Pancreas (tissue), 10 donors: ENCODE data around the gene TC2N. TPM values are rescaled to one million over a fixed set of nuclear protein-coding genes. Genes with fewer than 3 reads are reported as not detected.
A peak's percentile ranks its signal among the peaks of the same experiment; 100 is the strongest.

Experiments
- ATAC-seq, 4 donors: fragments of 200-7000 bp; cut with Tn5 transposase; one replicate each; pipeline versions ENCODE4 v1.8.0 to v1.9.1; 2020; ENCODE audit warnings: mild to moderate bottlenecking in 4 of 4, moderate library complexity in 4 of 4
- DNase-seq, 6 donors: peaks; one replicate each; pipeline ENCODE4 v3.0.0-alpha.2; 2020
- FAIRE-seq: peaks from 2 replicates; lab custom pipeline; 2012; peaks lifted over from hg19 to GRCh38; lab: Jason Lieb, UNC
- H3K27ac ChIP-seq, 4 donors: fragments of 200-600 bp; sonication (generic); 1 replicate in 3 of 4; 2 replicates in 1 of 4; pipeline versions ENCODE4 v1.5.0 to v1.8.0; 2020
- H3K27me3 ChIP-seq, 4 donors: fragments of 200-600 bp; one replicate each; pipeline ENCODE4 v1.8.0; 2021
- H3K36me3 ChIP-seq, 3 donors: fragments of 200-600 bp; sonication (generic) in 1 of 3; one replicate each; pipeline versions ENCODE4 v1.5.0 to v1.8.0; 2020 to 2021
- H3K4me1 ChIP-seq, 3 donors: fragments of 200-600 bp; one replicate each; pipeline ENCODE4 v1.8.0; 2021
- H3K4me3 ChIP-seq, 4 donors: fragments of 200-600 bp; sonication (generic) in 2 of 4; one replicate each; pipeline versions ENCODE4 v1.5.0 to v1.8.0; 2020 to 2021
- H3K9me3 ChIP-seq, 4 donors: fragments of 200-600 bp; one replicate each; pipeline ENCODE4 v1.8.0; 2021
- CTCF ChIP-seq, 4 donors: fragments of 200-600 bp; sonication (generic) in 3 of 4; IDR thresholded peaks; one replicate each; pipeline versions ENCODE4 v1.5.0 to v1.8.0; 2021; ENCODE audit warnings: antibody characterized with exemption in 4 of 4
- WGBS, 2 donors: extraction: QIAGEN DNeasy Blood & Tissue Kit; methylation state at CpG; one replicate each; pipeline ENCODE4 v1.1.7; 2013; 5-methylcytosine and 5-hydroxymethylcytosine counted together
- intact Hi-C, 3 donors: fragments of 100-400 bp; cut with DNase I; formaldehyde crosslinking; loops; one replicate each; pipeline versions ENCODE4 v1.11.1 to v1.14.2; 2022
- polyA plus RNA-seq, 2 donors: library from polyadenylated mRNA; stranded (reverse); fragments of 200-250 nt; gene quantifications; one replicate each; pipeline ENCODE4 v1.2.3, GENCODE V29; 2013
- total RNA-seq, 6 donors: library from RNA; stranded (reverse); fragmentation: NEBNext Ultra II Directional in 4 of 6; extraction: Animal tissue kit (Norgen Biotek cat#: 25700) in 4 of 6; gene quantifications; one replicate each; pipeline versions ENCODE4 v1.2.1 to v1.2.4, GENCODE V29; 2021 to 2023
- donor health status: healthy with polysubstance abuse.
- donor health status: DM: no; HTN: no; CAD: no; lungs with moderate emphysema.
- donor health status: DM: no; HTN: no; CAD: no.
- donor health status: control.
- donor health status: control.
- donor health status: Bipolar disorder and iron deficiency.
- donor health status: DM: yes; HTN: yes; CAD: no.
- donor health status: DM: no; HTN: no; CAD: no.
- donor health status: DM: no; HTN: no; CAD: no.
- donor health status: DM: yes; HTN: yes; CAD: no.

The TC2N gene
- total and polyA plus RNA-seq, 8 donors: 23.9 to 215 (median 112) TPM

DNA sequence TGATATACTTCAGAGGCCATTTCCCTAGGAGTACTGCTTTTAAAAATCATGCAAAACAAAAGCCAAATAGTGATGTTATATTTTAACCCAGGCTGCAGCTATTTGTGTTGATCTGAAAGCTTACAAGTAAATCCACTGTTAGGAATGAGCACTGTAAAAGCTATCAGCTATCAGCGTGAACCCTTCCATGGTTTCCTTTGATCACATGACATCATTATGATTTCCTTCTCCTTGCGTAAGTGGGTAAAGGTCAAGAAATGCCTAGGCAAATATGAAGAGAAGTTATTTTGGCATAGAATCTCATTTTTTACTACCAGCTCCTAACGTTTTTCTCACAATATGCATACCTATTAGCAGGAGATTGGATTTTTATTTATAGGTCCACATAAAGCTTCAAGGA is 86.9 kb downstream of the TC2N start:
- TF ChIP-seq CTCF (IDR thresholded peaks at IDR 0.05): no peak
- H3K27ac ChIP-seq: no peak overlapping the region
- intact Hi-C loops: no loop called here
- H3K36me3 ChIP-seq: peaks cover 0 to 51% (median 4%) of the 10 kb centered on the region in 3 donors
- 6 to 12% methylated on average over 3 of the region's 3 CpGs for WGBS, 2 donors
- peaks cover 10 to 13% (median 12%) of the 10 kb centered on the region in 3 donors for H3K4me1 ChIP-seq
- H3K27me3 ChIP-seq: no peaks in the 10 kb centered on the region
- DNase-seq: no peak
- H3K4me3 ChIP-seq: no peak overlapping the region
- no peaks in the 10 kb centered on the region for H3K9me3 ChIP-seq
- peak; percentile 77 to 90 (median 81) for ATAC-seq
- no peak for FAIRE-seq

DNA sequence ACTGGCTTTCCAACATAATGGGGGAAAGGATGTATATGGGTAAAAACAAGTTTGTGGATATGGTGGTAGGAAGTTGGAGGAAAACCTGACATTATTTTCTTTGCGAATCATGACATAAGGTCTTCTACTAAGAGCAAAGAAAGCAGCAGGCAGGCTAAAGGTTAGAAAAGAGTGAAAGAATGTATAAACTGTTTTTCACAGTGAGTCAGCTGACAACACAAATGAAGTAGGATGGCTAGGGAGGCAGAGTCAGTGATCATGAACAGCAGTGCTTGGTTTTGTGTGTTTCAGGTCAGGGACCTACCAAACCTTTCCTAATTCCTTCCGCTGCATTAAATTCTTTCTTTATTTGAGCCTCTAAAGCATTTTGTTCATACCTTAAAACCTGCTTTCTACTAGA is 89.1 kb downstream of the TC2N start:
- WGBS, 2 donors: 97 to 98% methylated on average over 2 of the region's 2 CpGs
- DNase-seq (no peak), FAIRE-seq (no peak), ATAC-seq (no peak)
- intact Hi-C loops: no loop called here
- no peak for TF ChIP-seq CTCF (IDR thresholded peaks at IDR 0.05)
- H3K27me3 ChIP-seq: no peaks in the 10 kb centered on the region
- H3K4me3 ChIP-seq: no peak overlapping the region
- peaks cover 0 to 31% (median 4%) of the 10 kb centered on the region in 3 donors for H3K36me3 ChIP-seq
- peaks cover 10 to 12% (median 10%) of the 10 kb centered on the region in 3 donors for H3K4me1 ChIP-seq
- no peak overlapping the region for H3K27ac ChIP-seq
- H3K9me3 ChIP-seq: no peaks in the 10 kb centered on the region

- intact Hi-C loops: no loop called here
- no peak overlapping the region for H3K27ac ChIP-seq
- H3K27me3 ChIP-seq: no peaks in the 10 kb centered on the region
- no peak overlapping the region for H3K4me3 ChIP-seq
- 83 to 85% methylated on average over 5 of the region's 5 CpGs for WGBS, 2 donors
- no peak for FAIRE-seq
- H3K9me3 ChIP-seq: no peaks in the 10 kb centered on the region
- no peak for ATAC-seq
- no peak for DNase-seq
- no peaks in the 10 kb centered on the region for H3K4me1 ChIP-seq
- no peak for TF ChIP-seq CTCF (IDR thresholded peaks at IDR 0.05)
- peaks cover 0 to 17% (median 4%) of the 10 kb centered on the region in 3 donors for H3K36me3 ChIP-seq
These were observed 92.9 kb downstream of the TC2N start for GRCh38 chr14:91774140-91775096.

GRCh38 chr14:91770185-91770584 is 97.2 kb downstream of the TC2N start:
- ATAC-seq: peak; percentile 14 to 57 (median 54)
- no peak for FAIRE-seq
- H3K4me1 ChIP-seq: no peaks in the 10 kb centered on the region
- DNase-seq: no peak
- no peaks in the 10 kb centered on the region for H3K9me3 ChIP-seq
- intact Hi-C loops: no loop called here
- no peak for TF ChIP-seq CTCF (IDR thresholded peaks at IDR 0.05)
- whole genome bisulfite sequencing, 2 donors: 54 to 68% methylated on average over 2 of the region's 2 CpGs
- peaks cover 0 to 5% (median 0%) of the 10 kb centered on the region in 3 donors for H3K36me3 ChIP-seq
- H3K27ac ChIP-seq: peak overlapping the region in 1 of 4 donors; percentile 31
- no peak overlapping the region for H3K4me3 ChIP-seq
- H3K27me3 ChIP-seq: no peaks in the 10 kb centered on the region
